CD4-positive, alpha-beta T cell treated with Interleukin-15 for 1 hour (primary cell): ENCODE data around the gene MFNG.

Source experiments
- DNase-seq: peaks from one replicate; pipeline ENCODE4 v3.0.0-alpha.2; 2020

Gene MFNG

GRCh38 chr22:37511395-37512104, 25.4 kb upstream of the MFNG start:
- no peak for DNase-seq

- DNase-seq = peak; percentile 9
These were observed 23.9 kb upstream of the MFNG start for GRCh38 chr22:37510091-37510490.

GRCh38 chr22:37509059-37509860, 23.1 kb upstream of the MFNG start:
- DNase-seq = peak; percentile 7

DNA sequence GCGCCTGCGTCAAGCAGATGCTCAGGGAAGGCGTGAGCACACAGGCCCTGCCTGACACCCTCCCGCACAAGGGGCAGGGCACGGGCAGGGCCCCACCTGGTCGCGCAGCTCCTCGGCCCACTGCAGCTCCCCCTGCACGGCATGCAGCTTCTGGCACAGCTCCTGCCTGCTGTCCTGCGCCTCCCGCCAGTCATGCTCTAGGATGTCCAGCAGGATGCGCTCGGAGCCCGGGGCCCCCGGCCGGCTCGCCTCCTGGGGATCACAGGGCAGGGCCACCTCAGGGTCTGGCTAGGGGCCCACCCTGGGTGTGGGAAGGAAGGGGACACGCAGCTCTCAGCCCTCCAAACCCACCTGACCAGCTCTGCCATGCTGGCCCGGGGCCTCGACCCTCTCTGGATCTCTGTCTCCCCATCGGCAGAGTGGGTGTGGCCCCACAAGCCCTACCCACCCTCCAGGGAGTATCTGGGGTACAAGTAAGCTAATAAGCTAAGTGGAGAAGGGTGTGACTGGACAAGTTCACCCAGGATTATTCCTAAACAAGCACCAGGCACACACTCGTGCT, 22.3 kb upstream of the MFNG start:
- no peak for DNase-seq

DNA sequence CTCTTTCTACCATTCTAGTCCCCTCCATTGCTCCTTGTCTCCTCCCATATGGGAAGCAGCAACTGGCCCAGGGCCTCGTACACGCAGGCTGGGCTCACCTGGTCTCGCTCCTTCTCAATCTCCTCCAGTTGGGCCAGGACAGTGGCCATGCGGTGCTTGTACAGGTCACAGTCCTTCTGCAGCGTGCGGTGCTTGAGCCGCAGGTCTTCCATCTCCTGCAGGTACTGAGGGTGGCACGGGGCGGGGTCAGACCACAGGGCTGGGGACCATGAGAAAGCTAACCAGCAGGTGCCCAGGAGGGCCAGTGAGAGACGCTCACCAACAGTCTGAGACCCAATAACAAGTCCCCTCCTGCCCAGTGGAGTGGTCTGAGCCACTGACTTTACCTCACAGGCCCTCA, 21.5 kb upstream of the MFNG start:
- DNase-seq = no peak

- DNase-seq = no peak
These were observed 19.8 kb upstream of the MFNG start for GRCh38 chr22:37505989-37506388.

DNA sequence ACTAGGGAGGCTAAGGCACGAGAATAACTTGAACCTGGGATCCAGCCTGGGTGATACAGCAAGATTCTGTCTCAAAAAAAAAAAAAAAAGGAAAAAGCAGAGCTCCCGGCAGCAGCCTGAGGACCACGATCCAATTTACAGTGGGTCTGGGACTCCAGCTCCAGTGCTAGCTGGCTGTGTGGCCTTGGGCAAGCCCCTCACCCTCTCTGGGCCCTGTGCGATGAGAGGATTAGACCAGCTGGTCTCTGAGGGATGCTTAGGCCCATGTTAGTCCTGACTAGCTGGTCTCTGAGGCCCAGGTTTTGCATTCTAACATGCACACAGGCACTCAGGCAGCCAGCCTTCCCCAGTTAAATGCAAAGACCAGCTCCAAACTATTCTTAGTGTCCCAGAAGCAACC, 19.4 kb upstream of the MFNG start:
- no peak for DNase-seq

GRCh38 chr22:37504964-37505363, 18.8 kb upstream of the MFNG start:
- no peak for DNase-seq

- DNase-seq = no peak
These were observed 17.7 kb upstream of the MFNG start for GRCh38 chr22:37503850-37504249.

GRCh38 chr22:37503183-37503683, 17.0 kb upstream of the MFNG start:
- DNase-seq = no peak

- no peak for DNase-seq
These were observed 16.4 kb upstream of the MFNG start for GRCh38 chr22:37502342-37503182.

- no peak for DNase-seq
These were observed 15.6 kb upstream of the MFNG start for GRCh38 chr22:37501610-37502341.

GRCh38 chr22:37500745-37501609, 14.8 kb upstream of the MFNG start:
- DNase-seq = no peak

GRCh38 chr22:37499789-37500540, 13.8 kb upstream of the MFNG start:
- no peak for DNase-seq

GRCh38 chr22:37499027-37499707, 13.0 kb upstream of the MFNG start:
- DNase-seq = no peak

DNA sequence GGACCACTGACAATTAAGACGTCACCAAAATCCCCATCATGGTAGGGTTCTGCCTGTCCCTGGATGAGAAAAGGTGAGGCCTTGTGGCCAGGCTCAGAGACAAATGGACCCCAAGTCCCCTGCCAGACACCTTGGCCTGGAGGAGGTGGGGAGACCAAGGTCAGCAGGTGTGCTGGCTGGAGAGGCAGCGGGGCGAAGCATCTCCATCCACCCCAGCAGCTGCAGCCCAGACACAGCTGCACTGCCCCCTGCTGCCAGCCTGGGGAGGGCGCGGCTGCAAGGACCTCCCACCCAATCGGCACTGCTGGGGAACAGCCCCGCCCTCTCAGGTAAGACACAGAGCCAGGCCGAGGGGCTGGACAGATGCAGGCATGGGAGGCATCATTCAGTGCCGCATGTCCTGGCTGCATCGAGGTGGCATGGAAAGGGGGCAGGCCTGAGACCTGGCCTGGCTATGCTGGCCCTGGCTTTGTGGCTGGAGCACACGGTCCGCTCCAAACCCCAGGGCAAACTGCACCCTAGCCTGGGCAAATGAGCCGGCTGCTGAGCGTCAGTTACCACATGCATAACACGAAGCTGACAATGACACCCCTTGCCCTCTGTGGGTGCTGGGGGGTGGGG, 12.2 kb upstream of the MFNG start:
- peak; percentile 73 for DNase-seq

- DNase-seq = no peak
These were observed 10.9 kb upstream of the MFNG start for GRCh38 chr22:37497062-37497599.

DNA sequence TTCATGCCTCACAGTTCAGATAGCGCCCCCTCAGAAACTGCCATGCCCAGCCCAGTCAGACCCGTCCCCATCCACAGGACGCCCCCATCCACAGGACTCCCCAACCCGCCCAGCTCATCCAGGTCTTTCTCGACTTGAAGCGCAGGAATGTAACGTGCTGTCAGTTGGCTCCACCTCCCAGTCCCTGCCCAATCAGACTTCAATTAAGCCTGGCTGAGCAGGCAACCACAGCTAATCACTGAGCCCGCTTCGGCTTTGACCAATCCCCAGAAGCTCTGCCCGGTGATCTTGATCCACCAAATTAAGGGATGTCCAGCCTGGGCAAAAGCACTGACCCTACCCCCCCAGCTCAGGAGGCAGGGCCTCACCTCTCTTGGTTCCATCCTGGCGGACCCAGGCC, 10.5 kb upstream of the MFNG start:
- DNase-seq = no peak

GRCh38 chr22:37493979-37494378, 7.8 kb upstream of the MFNG start:
- no peak for DNase-seq
